NCI-H748 treated with DMSO at 0.1 percent for 48 hours (cell line): ENCODE results near the gene TLX2.

ENCODE experiments used
- DNase-seq: peaks from one replicate; lab custom pipeline; 2025; lab: John Stamatoyannopoulos, UW

TLX2 gene

DNA sequence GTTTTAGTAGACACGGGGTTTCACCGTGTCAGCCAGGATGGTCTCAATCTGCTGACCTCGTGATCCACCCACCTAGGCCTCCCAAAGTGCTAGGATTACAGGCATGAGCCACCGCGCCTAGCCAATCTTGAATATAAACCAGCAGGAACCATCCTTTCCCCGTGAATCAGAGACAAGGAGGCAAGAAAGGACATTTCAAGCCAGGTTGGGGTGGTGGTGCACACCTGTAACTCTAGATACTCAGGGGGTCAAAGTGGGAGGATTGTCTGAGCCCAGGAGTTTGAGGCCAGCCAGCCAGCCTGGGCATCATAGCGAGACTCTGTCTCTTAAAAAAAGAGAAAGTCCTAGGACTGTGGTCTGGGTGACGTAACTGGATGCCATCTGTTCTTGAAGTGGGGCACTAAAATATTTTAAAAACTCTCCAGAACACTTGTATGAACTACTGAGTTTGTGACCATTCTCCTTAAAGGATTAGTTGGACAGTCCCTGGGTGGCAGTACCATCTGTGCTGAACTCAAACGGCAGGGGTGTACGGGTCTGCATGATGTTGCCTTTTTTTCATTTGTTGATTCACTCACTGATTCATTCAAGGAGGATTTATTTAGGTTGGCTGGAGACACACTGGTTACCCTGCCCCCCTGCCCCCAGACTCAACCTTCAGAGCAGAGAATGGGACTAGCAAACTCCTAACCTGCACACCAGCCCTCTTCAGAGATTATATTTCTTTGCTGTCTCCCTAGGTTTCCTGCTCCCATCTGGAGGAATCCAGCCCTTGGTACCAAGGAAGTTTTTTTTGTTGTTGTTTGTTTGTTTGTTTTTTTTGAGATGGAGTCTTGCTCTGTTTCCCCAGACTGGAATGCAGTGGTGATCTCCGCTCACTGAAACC lies 2.9 kb upstream of the TLX2 start:
- no peak for DNase-seq

DNA sequence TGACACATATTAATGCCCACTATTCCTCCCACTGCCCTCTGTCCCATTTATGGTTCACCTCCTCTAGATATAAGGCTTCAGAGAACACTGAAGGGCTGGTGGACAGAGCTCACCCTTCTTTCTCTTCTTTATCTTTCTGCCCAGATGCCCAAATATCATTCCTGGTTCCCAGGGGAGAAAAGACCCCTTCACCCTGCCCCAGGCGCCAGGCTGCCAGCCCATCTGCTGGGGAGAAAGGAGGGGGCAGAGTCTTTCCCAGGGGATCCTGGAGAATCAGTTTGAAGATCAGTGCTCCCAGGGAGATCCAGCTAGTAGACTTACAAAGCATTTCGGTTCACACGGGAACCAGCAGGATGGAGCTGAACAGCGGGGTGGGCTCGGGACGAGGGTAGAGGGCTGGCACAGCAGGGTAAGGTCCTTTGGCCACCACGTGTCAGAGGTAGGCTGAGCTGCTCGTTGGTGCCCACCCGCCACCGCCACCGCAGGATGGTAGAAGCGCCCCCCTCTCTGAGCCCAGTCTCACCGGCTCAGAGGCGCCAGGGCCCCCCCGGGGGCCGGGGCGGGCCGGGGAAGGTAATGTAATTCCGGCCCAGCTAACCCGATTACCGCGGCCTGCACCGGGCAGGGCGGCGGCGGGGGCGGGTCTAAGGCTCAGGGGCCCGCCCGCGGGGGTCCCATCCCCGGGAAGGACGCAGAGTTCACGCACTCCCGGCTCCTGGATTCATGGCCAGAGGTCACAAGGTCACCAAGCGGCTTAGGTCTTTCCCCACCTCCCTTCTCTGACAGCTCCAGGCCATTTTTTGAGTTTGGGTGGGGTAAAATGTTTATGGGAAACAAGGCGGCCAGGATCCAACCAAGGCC lies 1.3 kb upstream of the TLX2 start:
- no peak for DNase-seq

DNA sequence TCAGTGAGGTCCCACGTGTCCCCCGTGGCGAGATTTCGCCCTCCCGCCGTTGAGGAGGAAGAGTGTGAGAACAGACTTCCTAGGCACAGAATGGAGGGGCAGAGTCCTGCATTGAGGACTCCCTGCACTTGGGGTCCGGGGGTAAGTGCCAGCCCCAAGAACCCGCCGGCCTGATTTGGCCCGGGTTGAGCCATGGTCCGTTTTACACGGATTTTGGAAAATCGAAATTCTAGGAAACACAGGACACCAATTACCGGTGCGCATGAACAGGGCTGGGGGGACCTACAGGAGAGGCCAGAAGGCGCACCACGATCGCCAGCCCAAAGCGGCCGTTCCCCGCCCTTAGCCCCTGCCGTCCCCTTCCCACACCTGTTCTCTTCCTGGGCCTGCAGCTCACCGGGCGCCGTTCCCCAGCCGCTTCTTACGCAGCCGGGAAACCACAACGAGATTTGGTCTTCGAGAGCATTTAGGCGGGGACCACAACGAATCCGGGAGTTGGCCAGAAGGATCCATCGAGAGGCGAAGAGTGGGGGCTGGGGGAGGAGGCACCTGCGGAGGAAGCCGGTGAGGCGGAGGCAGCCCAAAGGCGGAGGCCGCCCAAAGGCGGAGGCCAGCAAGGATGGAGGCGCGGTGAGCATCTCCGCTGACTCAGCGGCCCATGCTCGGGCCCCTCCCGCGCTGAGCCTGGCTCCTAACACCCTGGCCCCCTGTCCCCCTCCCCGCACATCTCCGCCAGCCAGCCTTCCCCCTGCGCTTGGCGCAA lies 464 bp upstream of the TLX2 start:
- peak; percentile 19 for DNase-seq

DNA sequence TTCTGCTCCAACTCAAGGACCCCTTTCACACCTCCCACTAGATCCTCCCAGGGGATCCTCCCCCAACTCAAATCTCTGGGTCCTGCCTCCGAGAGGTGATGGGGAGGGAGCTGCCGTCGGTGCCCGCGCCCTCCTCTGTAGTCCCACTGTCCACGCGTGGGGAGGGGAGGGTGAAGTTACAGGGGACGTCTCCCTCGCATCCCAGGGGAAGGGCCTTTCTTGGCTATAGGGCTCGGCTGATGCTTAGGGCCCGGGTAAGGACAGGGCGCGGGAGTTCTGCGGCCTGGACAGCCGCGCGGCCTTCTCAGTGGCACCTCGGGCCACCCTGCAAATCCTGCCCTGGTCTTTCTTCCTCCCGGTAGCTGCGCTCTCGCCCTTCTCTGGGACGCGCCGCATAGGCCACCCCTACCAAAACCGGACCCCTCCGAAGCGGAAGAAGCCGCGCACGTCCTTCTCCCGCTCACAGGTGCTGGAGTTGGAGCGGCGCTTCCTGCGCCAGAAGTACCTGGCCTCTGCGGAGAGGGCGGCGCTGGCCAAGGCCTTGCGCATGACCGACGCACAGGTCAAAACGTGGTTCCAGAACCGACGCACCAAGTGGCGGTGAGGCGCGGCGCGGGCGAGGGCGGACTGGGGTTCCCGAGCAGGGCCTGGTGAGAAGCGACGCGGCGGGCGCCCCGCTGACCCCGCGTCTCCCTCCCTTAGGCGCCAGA lies 1.2 kb downstream of the TLX2 start:
- no peak for DNase-seq

DNA sequence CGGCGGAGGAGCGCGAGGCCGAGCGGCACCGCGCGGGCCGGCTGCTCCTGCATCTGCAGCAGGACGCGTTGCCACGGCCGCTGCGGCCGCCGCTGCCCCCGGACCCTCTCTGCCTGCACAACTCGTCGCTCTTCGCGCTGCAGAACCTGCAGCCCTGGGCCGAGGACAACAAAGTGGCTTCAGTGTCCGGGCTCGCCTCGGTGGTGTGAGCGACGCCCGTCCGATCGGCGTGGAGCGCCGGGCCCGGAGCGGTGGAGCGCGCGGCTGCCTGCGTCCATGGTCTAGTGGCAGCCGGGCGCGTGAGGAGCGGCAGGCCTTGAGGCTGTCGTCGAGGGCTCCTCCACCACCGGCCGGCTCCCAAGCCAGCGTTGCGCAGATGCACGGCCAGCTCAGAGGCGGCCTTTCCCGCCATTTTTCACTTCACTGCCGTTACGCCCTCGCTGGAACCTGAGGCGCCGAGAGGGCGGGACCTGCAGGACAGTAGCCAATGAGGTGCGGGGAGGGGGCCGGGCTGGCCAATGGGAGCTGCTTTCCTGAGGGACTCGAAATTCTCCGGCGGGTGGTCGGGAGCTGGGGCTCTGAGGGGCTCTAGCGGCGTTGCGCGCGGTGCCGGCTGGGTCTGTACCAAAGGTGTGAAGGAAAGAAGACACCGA lies 1.9 kb downstream of the TLX2 start:
- DNase-seq = no peak

DNA sequence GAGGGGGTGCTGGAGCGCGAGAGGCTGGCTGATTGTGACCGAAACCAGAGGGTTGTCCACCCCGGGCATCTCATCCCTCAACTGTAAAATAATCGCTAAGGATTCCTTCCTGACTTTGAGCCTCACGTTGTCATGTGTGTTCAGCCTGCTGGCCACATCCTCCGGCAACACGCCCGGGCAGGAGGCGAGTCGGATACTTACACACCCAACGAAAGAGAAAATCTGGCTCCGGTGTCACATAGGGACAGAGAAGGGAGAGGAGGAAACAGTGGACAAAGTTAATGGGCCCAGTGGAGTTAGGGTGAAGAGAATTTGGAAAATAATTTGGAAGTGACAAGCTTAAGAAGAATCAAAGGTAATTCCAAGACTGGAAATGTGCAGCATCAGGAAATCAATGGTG lies 2.4 kb downstream of the TLX2 start:
- DNase-seq = no peak

DNA sequence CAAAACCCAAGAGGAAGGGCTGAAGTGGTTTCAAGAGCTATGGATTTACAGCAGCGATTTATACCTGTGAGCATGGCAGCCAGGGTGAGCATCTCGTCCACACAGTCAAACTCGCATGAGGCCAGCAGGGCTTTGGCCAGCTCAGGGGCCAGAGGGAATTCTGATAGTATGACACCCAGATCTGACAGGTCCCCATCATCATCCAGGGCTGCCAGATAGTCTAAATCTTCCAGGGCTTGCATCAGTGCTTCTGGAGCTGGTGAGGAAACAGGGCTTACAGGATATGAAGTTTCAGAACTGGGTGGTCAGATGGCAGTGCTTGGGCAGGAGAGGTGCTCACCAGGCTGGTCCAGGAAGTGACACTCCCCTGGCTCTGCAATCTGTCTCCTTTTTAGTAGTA lies 8.3 kb downstream of the TLX2 start:
- no peak for DNase-seq

DNA sequence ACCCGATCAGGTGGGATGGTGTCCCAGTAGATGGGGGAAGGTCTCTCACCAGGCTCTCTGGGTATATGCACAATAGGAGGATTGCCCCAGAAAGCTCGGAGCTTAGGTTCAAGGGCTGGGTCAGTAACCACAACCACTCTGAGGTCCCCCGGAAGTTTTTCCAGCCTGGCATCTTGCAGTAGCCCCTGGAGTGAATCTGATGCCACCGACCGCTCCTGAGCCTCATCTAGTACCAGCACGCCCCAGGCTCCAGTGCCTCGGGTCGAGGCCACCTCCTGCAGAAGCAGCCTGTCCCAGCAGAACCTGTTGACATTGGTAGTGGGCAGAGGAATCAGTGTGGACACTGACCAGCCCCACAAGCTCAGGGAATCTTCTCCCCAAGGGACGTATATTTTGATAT lies 9.8 kb downstream of the TLX2 start:
- DNase-seq = no peak

DNA sequence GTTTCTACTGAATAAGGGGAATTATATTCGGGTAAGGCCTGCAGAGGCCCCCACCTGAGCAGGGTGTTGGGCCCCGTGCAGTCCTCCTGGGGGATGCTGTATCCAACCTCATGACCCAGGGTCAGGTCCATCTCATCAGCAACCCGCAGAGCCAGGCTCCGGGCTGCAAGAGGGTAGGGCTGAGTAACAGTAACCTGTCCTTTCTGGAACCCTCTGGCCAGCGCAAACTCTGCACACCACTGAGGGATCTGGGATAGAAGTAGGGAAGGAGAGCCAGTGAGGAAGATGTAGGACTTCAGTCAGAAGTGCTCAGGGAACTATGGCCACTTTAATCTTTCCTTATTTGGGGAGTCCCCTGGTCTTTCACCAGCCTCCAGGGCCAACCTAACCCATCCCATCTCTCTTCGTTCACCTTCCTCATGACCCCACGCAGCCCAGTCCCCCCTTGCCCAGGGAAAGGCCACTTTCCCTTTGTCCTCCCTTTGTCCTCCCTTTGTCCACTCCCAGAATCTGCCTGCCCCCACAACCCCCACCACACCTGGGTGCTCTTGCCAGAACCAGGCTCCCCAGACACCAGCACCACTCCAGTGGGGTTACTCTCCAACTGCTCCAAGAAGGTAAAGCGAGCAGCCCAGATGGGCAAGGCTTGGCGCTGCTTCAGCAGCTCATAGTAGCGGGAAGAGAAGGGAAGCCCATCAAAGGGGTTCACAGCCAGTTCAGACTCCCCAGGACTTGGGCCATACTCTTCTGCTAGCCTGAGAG lies 10.9 kb downstream of the TLX2 start:
- DNase-seq = no peak

DNA sequence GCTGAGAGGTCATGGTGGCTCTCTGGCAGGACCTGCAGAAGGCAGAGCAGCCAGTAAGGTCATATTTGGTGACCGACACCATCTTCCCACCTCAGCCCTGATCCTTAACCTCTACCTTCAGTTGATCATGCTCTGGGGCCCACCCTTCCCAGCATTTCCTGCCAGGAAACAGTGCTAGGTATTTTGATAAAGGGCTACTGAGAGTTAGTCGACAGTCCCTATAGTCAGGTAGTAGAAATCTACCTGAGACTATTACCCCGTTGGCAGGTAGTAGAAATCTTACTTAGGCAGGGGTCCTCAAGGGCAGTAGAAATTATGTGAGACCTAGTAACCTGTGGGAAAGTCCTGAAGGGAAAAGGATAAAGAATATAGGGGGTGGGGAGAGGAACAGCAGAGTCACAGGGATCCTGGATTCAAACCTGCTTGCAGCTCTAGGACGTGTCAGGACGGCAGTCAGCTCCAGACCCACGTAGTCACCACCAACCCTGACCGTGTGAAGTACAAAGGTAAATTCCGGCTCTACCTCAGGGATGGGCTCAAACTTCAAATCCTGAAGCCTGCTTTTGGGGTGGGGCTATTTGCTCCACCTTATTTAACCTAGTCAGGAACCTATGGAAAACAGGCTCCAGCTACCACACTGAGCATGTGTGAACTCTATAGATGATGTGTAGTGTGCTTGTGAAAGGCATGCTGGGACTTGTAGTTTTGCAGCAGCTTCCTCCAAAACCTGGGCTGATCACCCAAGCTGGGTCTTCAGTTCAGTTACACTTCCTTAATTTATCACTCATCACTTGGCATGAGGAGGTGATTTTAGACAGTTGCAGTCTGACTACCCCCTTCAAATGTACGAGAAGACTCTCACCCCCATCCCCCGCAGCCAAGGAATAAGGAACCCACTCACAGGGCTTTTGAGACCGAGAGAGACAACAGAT lies 11.7 kb downstream of the TLX2 start, which contains the start of gene DQX1:
Gene DQX1 (minus strand): TSS at position 515 of the 932 bp plus-strand sequence. CDS start 502 bp downstream, at position 13.
- DNase-seq = no peak

DNA sequence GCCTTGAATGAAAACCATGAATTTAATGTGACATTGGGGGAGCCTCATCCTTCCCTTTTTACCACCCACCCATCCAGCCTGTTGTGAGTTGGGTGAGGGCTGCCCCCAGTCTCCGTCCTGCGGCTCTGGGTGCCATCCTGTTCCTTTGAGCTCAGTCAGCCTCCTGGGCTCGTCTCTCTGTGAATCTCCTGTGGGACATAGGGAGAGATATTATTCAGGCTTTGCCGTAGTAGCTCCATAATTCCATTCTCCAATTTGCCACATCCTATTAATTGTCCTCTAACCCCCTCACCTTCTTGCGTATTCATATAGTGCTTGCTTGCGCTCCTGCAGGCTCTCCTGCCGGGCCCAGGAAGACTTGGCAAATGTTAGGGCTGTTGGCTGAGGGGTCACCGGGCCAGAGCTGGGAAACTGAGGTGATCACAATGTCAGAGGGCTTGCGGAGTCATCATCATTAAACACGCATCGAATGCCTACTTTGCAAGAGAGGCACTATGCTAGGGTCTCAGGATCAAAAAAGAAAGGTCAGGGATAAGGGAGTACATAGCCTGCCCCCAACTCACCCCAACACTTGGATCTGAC lies 12.5 kb downstream of the TLX2 start:
- DNase-seq = no peak

DNA sequence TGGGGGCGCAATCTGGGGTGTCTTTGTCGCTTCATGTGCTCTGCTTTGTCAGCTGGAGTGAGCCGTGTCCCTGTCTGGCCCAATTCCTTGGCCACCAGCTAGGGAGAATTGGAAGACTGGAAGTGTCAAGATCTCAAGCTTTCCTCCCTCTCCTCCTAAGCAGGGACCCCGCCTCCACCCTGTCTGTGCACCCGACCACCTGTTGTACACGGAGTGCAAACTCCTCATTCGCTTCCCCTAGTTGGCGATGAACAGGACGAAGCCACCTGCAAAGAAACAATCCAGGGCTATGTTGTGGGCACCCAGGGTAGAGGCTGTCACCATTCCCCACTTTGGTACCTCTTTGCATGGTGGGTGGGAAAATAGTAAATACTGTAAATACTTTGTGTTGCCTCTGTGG lies 13.5 kb downstream of the TLX2 start:
- DNase-seq = no peak

DNA sequence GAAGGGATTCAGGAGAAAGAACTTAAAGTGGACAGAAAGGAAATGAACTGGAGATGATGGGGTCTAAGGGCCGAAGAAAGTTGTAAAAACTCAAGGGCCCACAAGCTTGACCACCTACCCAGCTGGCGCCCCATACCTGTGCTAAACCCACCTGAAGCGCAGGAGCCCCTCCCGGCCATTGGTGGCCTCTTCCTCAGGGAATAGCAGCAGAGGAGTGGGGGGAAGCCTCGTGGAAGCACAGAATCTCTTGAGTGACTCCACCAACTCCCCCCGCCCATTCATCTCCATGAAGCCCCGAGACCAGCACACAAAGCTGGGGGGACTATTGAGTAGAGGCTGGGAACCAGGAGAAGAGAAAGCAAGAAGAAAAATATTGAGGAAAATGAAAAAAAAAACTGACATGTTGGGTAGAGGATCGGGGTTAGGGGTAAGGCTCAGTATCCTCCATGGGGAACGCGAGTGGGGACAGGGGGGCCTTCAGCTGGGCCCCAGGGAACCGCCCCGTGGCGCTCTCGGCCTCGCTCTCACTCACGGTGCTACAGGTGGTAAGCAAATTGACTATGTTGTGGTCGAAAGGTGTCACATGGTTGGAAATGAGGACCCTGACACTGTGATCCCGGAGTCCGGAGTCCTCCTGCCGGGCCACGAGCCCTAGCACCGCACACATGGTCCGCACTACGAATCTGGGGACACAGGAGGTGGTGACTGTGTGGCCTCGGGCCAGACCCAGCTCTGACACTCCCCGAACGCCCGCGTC lies 14.5 kb downstream of the TLX2 start:
- no peak for DNase-seq

DNA sequence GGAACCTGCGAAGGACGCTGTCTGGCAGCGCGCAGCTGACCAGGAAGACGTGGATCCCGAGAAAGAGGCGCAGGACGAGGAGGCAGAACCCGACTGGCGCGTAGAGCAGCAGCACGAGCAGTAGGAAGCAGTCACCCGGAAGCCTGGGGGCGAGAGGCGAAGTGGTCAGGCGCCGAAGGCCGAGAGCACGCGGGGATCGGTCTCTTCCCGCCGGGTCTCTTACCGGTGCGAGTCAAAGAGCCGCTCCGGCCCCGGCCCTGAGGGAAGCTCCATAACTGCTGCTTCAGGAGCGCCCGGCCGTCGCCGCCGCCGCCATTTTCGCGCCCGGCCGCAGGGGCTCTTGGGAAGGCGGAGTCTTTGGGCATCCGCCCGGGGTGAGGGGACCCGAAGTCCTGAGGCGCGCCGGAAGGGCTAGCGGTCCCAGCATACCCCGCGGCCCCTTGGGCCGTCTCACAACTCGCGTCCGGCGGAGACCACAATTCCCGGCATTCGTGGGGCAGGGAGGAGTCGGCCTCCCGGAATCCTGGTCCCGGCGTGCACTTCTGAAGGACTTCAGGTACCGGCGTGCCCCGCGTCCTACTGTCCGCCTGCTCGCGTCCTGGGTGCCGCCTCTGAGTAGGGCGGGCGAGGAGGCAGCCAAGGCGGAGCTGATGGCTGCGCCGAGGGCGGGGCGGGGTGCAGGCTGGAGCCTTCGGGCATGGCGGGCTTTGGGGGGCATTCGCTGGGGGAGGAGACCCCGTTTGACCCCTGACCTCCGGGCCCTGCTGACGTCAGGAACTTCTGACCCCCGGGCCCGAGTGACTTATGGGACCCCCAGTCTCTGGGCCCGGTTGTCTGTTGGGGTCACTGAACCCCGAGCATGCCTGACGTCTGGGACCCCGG lies 15.3 kb downstream of the TLX2 start, which contains the start of the genes AUP1 and HTRA2:
Gene AUP1 (minus strand): TSS at position 350 of the 882 bp plus-strand sequence. CDS start 77 bp downstream, at position 273.
Gene HTRA2 (plus strand): TSS at position 577 of the 882 bp plus-strand sequence. CDS start 74 bp downstream, at position 651.
- DNase-seq = peak; percentile 72

DNA sequence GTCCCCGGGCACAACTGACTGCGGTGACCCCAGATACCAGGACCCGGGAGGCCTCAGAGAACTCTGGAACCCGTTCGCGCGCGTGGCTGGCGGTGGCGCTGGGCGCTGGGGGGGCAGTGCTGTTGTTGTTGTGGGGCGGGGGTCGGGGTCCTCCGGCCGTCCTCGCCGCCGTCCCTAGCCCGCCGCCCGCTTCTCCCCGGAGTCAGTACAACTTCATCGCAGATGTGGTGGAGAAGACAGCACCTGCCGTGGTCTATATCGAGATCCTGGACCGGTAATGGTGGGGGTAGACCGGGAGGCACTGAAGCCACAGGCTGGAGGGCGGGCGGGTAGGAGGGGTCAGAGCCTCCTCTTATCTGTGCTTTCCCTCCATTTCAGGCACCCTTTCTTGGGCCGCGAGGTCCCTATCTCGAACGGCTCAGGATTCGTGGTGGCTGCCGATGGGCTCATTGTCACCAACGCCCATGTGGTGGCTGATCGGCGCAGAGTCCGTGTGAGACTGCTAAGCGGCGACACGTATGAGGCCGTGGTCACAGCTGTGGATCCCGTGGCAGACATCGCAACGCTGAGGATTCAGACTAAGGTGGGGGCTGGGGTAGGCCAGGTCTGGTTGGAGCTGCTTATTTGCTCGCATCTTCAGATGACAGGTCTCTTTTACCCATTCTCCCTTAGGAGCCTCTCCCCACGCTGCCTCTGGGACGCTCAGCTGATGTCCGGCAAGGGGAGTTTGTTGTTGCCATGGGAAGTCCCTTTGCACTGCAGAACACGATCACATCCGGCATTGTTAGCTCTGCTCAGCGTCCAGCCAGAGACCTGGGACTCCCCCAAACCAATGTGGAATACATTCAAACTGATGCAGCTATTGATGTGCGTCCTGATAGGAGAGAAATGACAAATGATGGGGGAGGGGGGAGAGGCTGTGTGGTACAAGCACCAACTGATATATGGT lies 16.3 kb downstream of the TLX2 start:
- no peak for DNase-seq

DNA sequence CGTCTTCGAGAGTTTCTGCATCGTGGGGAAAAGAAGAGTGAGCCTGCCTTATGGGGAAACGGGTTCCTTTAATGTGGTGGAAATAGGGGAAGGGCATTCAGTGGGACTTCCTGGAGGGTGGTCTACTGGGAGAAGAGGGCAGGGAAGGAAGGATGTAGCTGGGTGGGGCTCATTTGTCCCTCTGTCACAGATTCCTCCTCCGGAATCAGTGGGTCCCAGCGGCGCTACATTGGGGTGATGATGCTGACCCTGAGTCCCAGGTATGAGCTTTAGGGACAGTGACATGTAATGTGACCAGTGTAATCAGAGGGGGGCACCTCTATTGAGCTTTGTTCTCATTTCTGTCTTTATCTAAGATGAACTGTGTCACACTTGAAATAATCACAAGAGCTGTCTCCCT lies 17.4 kb downstream of the TLX2 start:
- DNase-seq = no peak
